A673 (cell line): Measurements from ENCODE around the gene KIF5A. TPM values are rescaled to one million over a fixed set of nuclear protein-coding genes. Genes with fewer than 3 reads are reported as not detected.

Source experiments
- BruUV-seq: library from RNA; stranded (reverse); fragments of 400-500 nt; replicated peaks from 2 replicates; lab custom pipeline; 2021; lab: Mats Ljungman, UMichigan
- CTCF ChIA-PET: fragments of 300-600 bp; sonication (Branson Sonifier 250); formaldehyde crosslinking; loops from one replicate; lab custom pipeline; 2022; ENCODE audit warnings: antibody characterized with exemption; lab: Charles Lee
- POLR2A ChIA-PET: fragments of 300-600 bp; sonication (Branson Sonifier 250); formaldehyde crosslinking; loops from one replicate; lab custom pipeline; 2022; ENCODE audit warnings: antibody characterized with exemption; ENCODE audit not compliant: low non-redundant PET; lab: Charles Lee
- DNase-seq: peaks from one replicate; pipeline ENCODE4 v3.0.0-alpha.2; 2015; ENCODE audit warnings: low spot score
- H3K27ac ChIP-seq: fragments of 200-600 bp; sonication (generic); 2 replicates; pipeline ENCODE4 v1.5.1; 2016; ENCODE audit warnings: mixed run types, low read depth, mild to moderate bottlenecking, mixed read lengths, antibody characterized with exemption, low read length; ENCODE audit not compliant: poor library complexity, severe bottlenecking
- H3K27me3 ChIP-seq: fragments of 200-600 bp; sonication (generic); replicated peaks from 2 replicates; pipeline ENCODE4 v1.6.1; 2017; ENCODE audit warnings: mixed run types, low read depth, mild to moderate bottlenecking, mixed read lengths, antibody characterized with exemption, low read length; ENCODE audit not compliant: insufficient read depth, poor library complexity
- H3K36me3 ChIP-seq: fragments of 200-600 bp; sonication (generic); 2 replicates; pipeline ENCODE4 v1.6.1; 2016; ENCODE audit warnings: mixed run types, mild to moderate bottlenecking, mixed read lengths, antibody characterized with exemption, low read length; ENCODE audit not compliant: insufficient read depth, poor library complexity, severe bottlenecking
- H3K4me1 ChIP-seq: fragments of 200-600 bp; sonication (generic); 2 replicates; pipeline ENCODE4 v1.6.1; 2017; ENCODE audit warnings: mixed run types, mild to moderate bottlenecking, mixed read lengths, antibody characterized with exemption, low read length; ENCODE audit not compliant: insufficient read depth, poor library complexity, severe bottlenecking
- H3K4me3 ChIP-seq: fragments of 200-600 bp; sonication (generic); 2 replicates; pipeline ENCODE4 v1.5.1; 2016; ENCODE audit warnings: low read depth, mixed run types, mild to moderate bottlenecking, mixed read lengths, low read length; ENCODE audit not compliant: poor library complexity, severe bottlenecking
- H3K9me3 ChIP-seq: fragments of 200-600 bp; sonication (generic); 2 replicates; pipeline ENCODE4 v1.6.1; 2016; ENCODE audit warnings: mixed run types, low read depth, mild to moderate bottlenecking, mixed read lengths, antibody characterized with exemption, low read length; ENCODE audit not compliant: poor library complexity, severe bottlenecking
- EZH2 ChIP-seq: fragments of 200-600 bp; sonication (generic); IDR thresholded peaks from 2 replicates; pipeline ENCODE4 v1.6.1; 2017; ENCODE audit warnings: borderline replicate concordance, low read depth, mild to moderate bottlenecking, mixed read lengths, antibody characterized with exemption, low read length; ENCODE audit not compliant: poor library complexity, severe bottlenecking
- intact Hi-C: fragments of 100-400 bp; cut with micrococcal nuclease; formaldehyde crosslinking; loops from one replicate; pipeline ENCODE4 v1.10.0; 2022; ENCODE audit not compliant: unreplicated experiment
- total RNA-seq: library from RNA; stranded (reverse); gene quantifications from 2 replicates; pipeline ENCODE4 v1.2.3, GENCODE V29; 2021
- TF ChIP-seq, protein P1 (sequence below): fragments of 300-800, 200-600 bp; sonication (generic); conservative IDR thresholded peaks from 2 replicates; pipeline ENCODE4 v1.5.1; 2017; ENCODE audit warnings: low read depth, mild to moderate bottlenecking, antibody characterized with exemption, low read length, moderate library complexity, mixed read lengths

KIF5A gene
- total RNA-seq, 1 experiment from 2014 or later: 2.1 TPM

DNA sequence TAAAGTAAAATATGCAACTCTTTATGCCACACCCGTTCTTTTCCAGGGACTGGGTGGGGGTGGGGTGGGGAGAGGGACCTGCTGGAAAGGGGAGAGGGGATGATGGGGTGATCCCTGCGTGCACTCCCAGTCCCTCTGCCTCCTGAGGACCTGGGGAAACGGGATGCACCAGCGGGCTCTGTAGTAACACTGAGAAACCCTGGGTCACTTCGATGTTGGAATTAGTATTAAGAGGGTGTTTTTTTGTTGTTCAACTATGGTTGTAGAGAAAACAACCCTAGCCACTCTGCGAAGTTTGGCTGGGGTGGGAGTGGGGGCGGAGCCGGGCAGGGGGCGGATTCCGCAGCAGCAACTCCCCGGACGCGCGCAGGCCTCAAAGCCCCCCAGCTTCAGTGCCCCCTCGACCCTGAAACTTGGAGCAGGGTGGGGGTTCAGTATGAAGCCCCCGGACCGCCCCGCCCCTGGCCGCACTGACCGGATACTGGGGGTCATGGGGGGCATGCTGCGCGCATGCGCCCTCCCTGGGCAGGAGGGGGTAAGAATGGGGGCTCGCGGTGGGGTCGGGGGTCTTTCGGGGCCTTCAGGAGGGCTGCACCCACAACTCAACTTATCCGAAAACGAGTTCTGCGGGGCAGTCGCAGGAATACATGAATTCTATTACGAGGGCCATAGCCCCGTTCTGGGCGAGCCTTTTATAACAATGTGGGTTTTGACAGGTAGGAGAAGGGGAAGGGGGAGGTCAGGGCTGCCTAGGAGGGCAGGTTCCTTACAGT is 60.1 kb downstream of the KIF5A start:
- CTCF ChIA-PET: interaction anchor here (1.2 kb wide), 1 partner anchor 25 kb away, joined by 4 read pairs; no protein-coding TSS in a partner anchor

GRCh38 chr12:57610554-57611107 is 60.8 kb downstream of the KIF5A start:
- POLR2A ChIA-PET: interaction anchor here (0.5 to 0.6 kb wide), 2 partner anchors 134 to 187 kb away, joined by 3 to 9 read pairs; partner anchors contain the start of gene TSPAN31
- intact Hi-C loops: no loop called here
- Histone ChIP-seq H3K9me3 (no peaks in the 10 kb centered on the region), H3K4me1 (peaks cover 17% of the 10 kb centered on the region), H3K27ac (peak overlapping the region; percentile 92), H3K4me3 (peak overlapping the region; percentile 78), H3K27me3 (no peaks in the 10 kb centered on the region), H3K36me3 (peaks cover 12% of the 10 kb centered on the region)
- BruUV-seq: no TSS peak
- CTCF ChIA-PET: interaction anchor here (1.0 kb wide), 1 partner anchor 26 kb away, joined by 3 read pairs; no protein-coding TSS in a partner anchor
- TF ChIP-seq, protein P1, sequence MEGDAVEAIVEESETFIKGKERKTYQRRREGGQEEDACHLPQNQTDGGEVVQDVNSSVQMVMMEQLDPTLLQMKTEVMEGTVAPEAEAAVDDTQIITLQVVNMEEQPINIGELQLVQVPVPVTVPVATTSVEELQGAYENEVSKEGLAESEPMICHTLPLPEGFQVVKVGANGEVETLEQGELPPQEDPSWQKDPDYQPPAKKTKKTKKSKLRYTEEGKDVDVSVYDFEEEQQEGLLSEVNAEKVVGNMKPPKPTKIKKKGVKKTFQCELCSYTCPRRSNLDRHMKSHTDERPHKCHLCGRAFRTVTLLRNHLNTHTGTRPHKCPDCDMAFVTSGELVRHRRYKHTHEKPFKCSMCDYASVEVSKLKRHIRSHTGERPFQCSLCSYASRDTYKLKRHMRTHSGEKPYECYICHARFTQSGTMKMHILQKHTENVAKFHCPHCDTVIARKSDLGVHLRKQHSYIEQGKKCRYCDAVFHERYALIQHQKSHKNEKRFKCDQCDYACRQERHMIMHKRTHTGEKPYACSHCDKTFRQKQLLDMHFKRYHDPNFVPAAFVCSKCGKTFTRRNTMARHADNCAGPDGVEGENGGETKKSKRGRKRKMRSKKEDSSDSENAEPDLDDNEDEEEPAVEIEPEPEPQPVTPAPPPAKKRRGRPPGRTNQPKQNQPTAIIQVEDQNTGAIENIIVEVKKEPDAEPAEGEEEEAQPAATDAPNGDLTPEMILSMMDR: no peak
- no peak for TF ChIP-seq EZH2
- peak; percentile 44 for DNase-seq

More for the DNA sequence above, 60.1 kb downstream of the KIF5A start:
- Histone ChIP-seq H3K27me3 (no peaks in the 10 kb centered on the region), H3K27ac (no peak overlapping the region), H3K9me3 (no peaks in the 10 kb centered on the region), H3K36me3 (peaks cover 6% of the 10 kb centered on the region), H3K4me3 (peak overlapping the region; percentile 78), H3K4me1 (peaks cover 17% of the 10 kb centered on the region)
- no peak for TF ChIP-seq EZH2
- TF ChIP-seq, protein P1: no peak
- POLR2A ChIA-PET: interaction anchor here (0.7 kb wide), 1 partner anchor 66 kb away, joined by 4 read pairs; no protein-coding TSS in a partner anchor
- intact Hi-C loops: no loop called here
- no peak for DNase-seq
- BruUV-seq: no TSS peak

DNA sequence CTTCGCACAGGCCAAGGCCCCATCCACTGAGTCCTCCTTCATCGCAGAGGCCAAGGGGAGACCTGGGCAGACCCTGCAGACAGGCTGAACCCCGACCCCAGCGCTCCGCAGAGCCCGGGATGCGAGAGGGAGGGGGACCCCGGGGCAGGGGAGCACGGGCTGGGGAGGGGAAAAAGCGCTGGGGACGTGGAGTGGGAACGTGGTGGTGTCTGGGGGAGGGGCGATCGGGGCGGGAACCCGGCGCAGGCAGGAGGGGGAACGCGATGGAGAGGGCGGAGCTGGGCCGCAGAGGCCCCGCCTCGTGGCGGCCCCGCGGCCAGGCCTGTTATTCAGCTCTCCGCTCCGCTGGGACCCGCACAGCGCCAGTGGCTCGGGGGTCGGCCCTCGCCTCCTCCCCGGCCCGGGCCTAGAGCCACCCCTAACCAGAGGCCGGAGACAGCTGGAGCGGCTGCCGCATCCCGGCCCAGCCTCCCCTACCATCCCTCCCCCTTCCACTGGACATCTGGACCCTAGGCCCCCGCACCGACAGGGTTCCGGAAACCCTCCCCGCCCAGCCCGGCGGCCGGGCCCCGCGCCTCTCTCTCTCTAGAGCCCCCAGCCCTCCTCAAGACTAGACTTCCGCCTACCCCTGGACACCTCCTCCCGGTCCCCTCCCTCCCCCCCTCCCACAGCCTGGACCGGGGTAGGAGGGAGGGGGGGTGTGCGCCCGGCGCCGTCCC is 61.4 kb downstream of the KIF5A start, which contains the start of gene ARHGEF25:
Gene ARHGEF25, plus strand, starts transcription at position 328 of the 719 bp plus-strand sequence. CDS start 460 bp downstream, outside the sequence.
- Histone ChIP-seq H3K27me3 (no peaks in the 10 kb centered on the region), H3K9me3 (no peaks in the 10 kb centered on the region), H3K36me3 (peaks cover 13% of the 10 kb centered on the region), H3K27ac (peak within 1 kb of the TSS; percentile 92), H3K4me3 (peak within 1 kb of the TSS; percentile 78), H3K4me1 (peaks cover 20% of the 10 kb centered on the region)
- no TSS peak for BruUV-seq
- ChIA-PET CTCF (interaction anchor here (1.0 kb wide), 1 partner anchor 27 kb away, joined by 3 read pairs; no protein-coding TSS in a partner anchor), POLR2A (interaction anchor here (0.5 to 0.6 kb wide), 2 partner anchors 133 to 187 kb away, joined by 3 to 9 read pairs; partner anchors contain the start of gene TSPAN31)
- DNase-seq: peak; percentile 78
- intact Hi-C loops: no loop called here
- TF ChIP-seq EZH2: no peak
- TF ChIP-seq, protein P1: no peak
